Activated CD8-positive, alpha-beta T cell treated with anti-CD3 and anti-CD28 coated beads for 36 hours (primary cell): ENCODE measurements around the gene MAP3K4. TPM values are rescaled to one million over a fixed set of nuclear protein-coding genes. Genes with fewer than 3 reads are reported as not detected.

Experiments
- ATAC-seq: fragments of 200-7000 bp; cut with Tn5 transposase; one replicate; pipeline ENCODE4 v1.10.0; 2021; ENCODE audit warnings: mild to moderate bottlenecking, moderate library complexity
- CTCF ChIA-PET: fragments of 350-600 bp; sonication (Branson Sonifier 250); formaldehyde crosslinking; loops from one replicate; lab custom pipeline; 2021; ENCODE audit warnings: antibody characterized with exemption; lab: Charles Lee
- POLR2A ChIA-PET: fragments of 350-600 bp; sonication (Branson Sonifier 250); formaldehyde crosslinking; loops from one replicate; lab custom pipeline; 2021; ENCODE audit warnings: antibody characterized with exemption; lab: Charles Lee
- DNase-seq: peaks from one replicate; pipeline ENCODE4 v3.0.0-alpha.2; 2020
- H3K27ac Mint-ChIP-seq: one replicate; pipeline ENCODE4 v1.8.0; 2021; ENCODE audit warnings: mild to moderate bottlenecking, mixed read lengths
- H3K27me3 Mint-ChIP-seq: one replicate; pipeline ENCODE4 v1.8.0; 2021; ENCODE audit warnings: mixed read lengths
- H3K36me3 Mint-ChIP-seq: one replicate; pipeline ENCODE4 v1.8.0; 2021; ENCODE audit warnings: low read depth, mixed read lengths
- H3K4me1 Mint-ChIP-seq: one replicate; pipeline ENCODE4 v1.8.0; 2021; ENCODE audit warnings: low read depth, mixed read lengths
- H3K4me3 Mint-ChIP-seq: one replicate; pipeline ENCODE4 v1.8.0; 2021; ENCODE audit warnings: mild to moderate bottlenecking, moderate library complexity, mixed read lengths
- H3K9me3 Mint-ChIP-seq: one replicate; pipeline ENCODE4 v1.8.0; 2021; ENCODE audit warnings: mixed read lengths
- CTCF ChIP-seq: fragments of 200-600 bp; IDR thresholded peaks from one replicate; pipeline ENCODE4 v1.8.0; 2022; ENCODE audit warnings: antibody characterized with exemption, mild to moderate bottlenecking
- intact Hi-C: fragments of 100-400 bp; cut with micrococcal nuclease; formaldehyde crosslinking; loops from one replicate; pipeline ENCODE4 v1.10.0; 2022
- total RNA-seq, 2 experiments: library from RNA; stranded (reverse); gene quantifications; one replicate each; pipeline ENCODE4 v1.2.3, GENCODE V29; 2021

MAP3K4 gene
- total RNA-seq, 2 experiments from 2014 or later, result 31.3 to 48.7 TPM

GRCh38 chr6:160998766-160999165, 7.2 kb downstream of the MAP3K4 start:
- Mint-ChIP-seq H3K36me3 (peaks cover 9% of the 10 kb centered on the region), H3K27me3 (no peaks in the 10 kb centered on the region), H3K27ac (no peak overlapping the region), H3K9me3 (no peaks in the 10 kb centered on the region), H3K4me1 (peaks cover 43% of the 10 kb centered on the region), H3K4me3 (no peak overlapping the region)
- ChIA-PET CTCF (interaction anchor here (1.5 to 1.8 kb wide), 3 partner anchors 10 to 372 kb away, joined by 4 to 5 read pairs (median 4); no protein-coding TSS in a partner anchor), POLR2A (interaction anchor here (0.6 to 0.9 kb wide), 2 partner anchors 10 to 59 kb away, joined by 3 read pairs; no protein-coding TSS in a partner anchor)
- DNase-seq (no peak), ATAC-seq (no peak)
- TF ChIP-seq CTCF, result no peak
- intact Hi-C loops, result no loop called here

GRCh38 chr6:160999516-160999915, 7.9 kb downstream of the MAP3K4 start:
- ChIA-PET CTCF (interaction anchor here (1.5 to 1.8 kb wide), 2 partner anchors 9 to 371 kb away, joined by 4 read pairs; no protein-coding TSS in a partner anchor), POLR2A (interaction anchor here (0.9 kb wide), 1 partner anchor 10 kb away, joined by 3 read pairs; no protein-coding TSS in a partner anchor)
- Mint-ChIP-seq H3K27me3 (no peaks in the 10 kb centered on the region), H3K27ac (no peak overlapping the region), H3K9me3 (no peaks in the 10 kb centered on the region), H3K36me3 (peaks cover 7% of the 10 kb centered on the region), H3K4me3 (no peak overlapping the region), H3K4me1 (peaks cover 36% of the 10 kb centered on the region)
- no peak for TF ChIP-seq CTCF
- intact Hi-C loops, result no loop called here
- no peak for DNase-seq
- no peak for ATAC-seq

- H3K27ac Mint-ChIP-seq, result no peak overlapping the region
- ChIA-PET CTCF (no interaction called here), POLR2A (no interaction called here)
- H3K27me3 Mint-ChIP-seq, result no peaks in the 10 kb centered on the region
- no peak for DNase-seq
- no peaks in the 10 kb centered on the region for H3K9me3 Mint-ChIP-seq
- intact Hi-C loops, result no loop called here
- ATAC-seq, result no peak
- H3K4me1 Mint-ChIP-seq, result peaks cover 30% of the 10 kb centered on the region
- no peak for TF ChIP-seq CTCF
- no peak overlapping the region for H3K4me3 Mint-ChIP-seq
- peaks cover 7% of the 10 kb centered on the region for H3K36me3 Mint-ChIP-seq
These were observed 9.1 kb downstream of the MAP3K4 start for GRCh38 chr6:161000632-161001031.

- intact Hi-C loops, result no loop called here
- peaks cover 24% of the 10 kb centered on the region for H3K4me1 Mint-ChIP-seq
- no peak for TF ChIP-seq CTCF
- ChIA-PET CTCF (interaction anchor here (1.2 kb wide), 1 partner anchor 71 kb away, joined by 3 read pairs; no protein-coding TSS in a partner anchor), POLR2A (no interaction called here)
- DNase-seq (no peak), ATAC-seq (no peak)
- no peak overlapping the region for H3K4me3 Mint-ChIP-seq
- no peak overlapping the region for H3K27ac Mint-ChIP-seq
- H3K36me3 Mint-ChIP-seq, result peaks cover 7% of the 10 kb centered on the region
- H3K9me3 Mint-ChIP-seq, result no peaks in the 10 kb centered on the region
- H3K27me3 Mint-ChIP-seq, result no peaks in the 10 kb centered on the region
These were observed 9.9 kb downstream of the MAP3K4 start for GRCh38 chr6:161001421-161001820.

- peaks cover 25% of the 10 kb centered on the region for H3K4me1 Mint-ChIP-seq
- H3K27me3 Mint-ChIP-seq, result no peaks in the 10 kb centered on the region
- intact Hi-C loops, result no loop called here
- H3K4me3 Mint-ChIP-seq, result no peak overlapping the region
- H3K27ac Mint-ChIP-seq, result no peak overlapping the region
- H3K36me3 Mint-ChIP-seq, result no peaks in the 10 kb centered on the region
- ChIA-PET POLR2A (no interaction called here), CTCF (no interaction called here)
- H3K9me3 Mint-ChIP-seq, result no peaks in the 10 kb centered on the region
- no peak for DNase-seq
- ATAC-seq, result no peak
- no peak for TF ChIP-seq CTCF
These were observed 11.8 kb downstream of the MAP3K4 start for GRCh38 chr6:161003336-161003735.
